H1 (cell line): ENCODE results near the gene PCCA. TPM values are rescaled to one million over a fixed set of nuclear protein-coding genes. Genes with fewer than 3 reads are reported as not detected.

Experiments
- CTCF ChIA-PET: fragments of 300-600 bp; sonication (Branson Sonifier 250); formaldehyde crosslinking; loops from one replicate; lab custom pipeline; 2021; ENCODE audit not compliant: partially characterized antibody; lab: Charles Lee
- POLR2A ChIA-PET: fragments of 300-600 bp; sonication (Branson Sonifier 250); formaldehyde crosslinking; loops from one replicate; lab custom pipeline; 2021; ENCODE audit warnings: inconsistent platforms; ENCODE audit not compliant: partially characterized antibody; lab: Charles Lee
- DNase-seq, 2 experiments: peaks; one replicate each; pipeline versions ENCODE4 v3.0.0 to v3.0.0-alpha.2; 2010 to 2022; ENCODE audit warnings: low spot score in 2 of 2, low read depth in 1 of 2, mixed read lengths in 1 of 2
- FAIRE-seq: peaks from 2 replicates; lab custom pipeline; 2011; peaks lifted over from hg19 to GRCh38; lab: Jason Lieb, UNC
- H2AFZ ChIP-seq: 2 replicates; pipeline ENCODE4 v1.8.1; 2012; ENCODE audit warnings: low read length, inconsistent platforms
- H2AK5ac ChIP-seq: 2 replicates; pipeline ENCODE4 v1.6.1; 2013; ENCODE audit warnings: low read depth, low read length
- H2BK120ac ChIP-seq: replicated peaks from 2 replicates; pipeline ENCODE3; 2013; ENCODE audit warnings: low read depth, low read length, inconsistent platforms
- H2BK12ac ChIP-seq: 2 replicates; pipeline ENCODE4 v1.6.1; 2013; ENCODE audit warnings: low read depth, low read length
- H2BK15ac ChIP-seq: 2 replicates; pipeline ENCODE4 v1.6.1; 2013; ENCODE audit warnings: low read length
- H2BK20ac ChIP-seq: 2 replicates; pipeline ENCODE4 v1.6.1; 2013; ENCODE audit warnings: low read length
- H2BK5ac ChIP-seq: 2 replicates; pipeline ENCODE4 v1.6.1; 2013; ENCODE audit warnings: low read depth, low read length
- H3K14ac ChIP-seq: 2 replicates; pipeline ENCODE4 v1.6.1; 2013; ENCODE audit warnings: inconsistent platforms; ENCODE audit not compliant: insufficient read length
- H3K18ac ChIP-seq: 2 replicates; pipeline ENCODE4 v1.6.1; 2013; ENCODE audit warnings: low read length; ENCODE audit errors: extremely low read depth
- H3K23ac ChIP-seq: 2 replicates; pipeline ENCODE4 v1.6.1; 2013; ENCODE audit warnings: inconsistent platforms; ENCODE audit not compliant: insufficient read length
- H3K23me2 ChIP-seq: 2 replicates; pipeline ENCODE4 v1.6.1; 2013; ENCODE audit warnings: low read depth, low read length
- H3K27ac ChIP-seq: 2 replicates; pipeline ENCODE4 v1.6.1; 2011; ENCODE audit warnings: low read depth, low read length, inconsistent platforms
- H3K27me3 ChIP-seq, 4 experiments: replicated peaks in 1 of 4; 1 replicate in 1 of 4; 2 replicates in 3 of 4; pipeline versions ENCODE4 v1.6.1 to v1.8.1; 2011 to 2013; ENCODE audit warnings: low read length in 3 of 4, mild to moderate bottlenecking in 3 of 4, inconsistent platforms in 2 of 4, mixed read lengths in 2 of 4, moderate library complexity in 1 of 4; ENCODE audit not compliant: control insufficient read depth in 3 of 4, insufficient read depth in 3 of 4; ENCODE audit errors: extremely low read depth in 1 of 4
- H3K36me3 ChIP-seq, 4 experiments: 2 replicates each; pipeline versions ENCODE4 v1.6.1 to v1.8.1; 2011 to 2013; ENCODE audit warnings: mild to moderate bottlenecking in 4 of 4, low read length in 3 of 4, moderate library complexity in 2 of 4, control low read depth in 1 of 4, inconsistent platforms in 1 of 4; ENCODE audit not compliant: insufficient read depth in 4 of 4, control insufficient read depth in 2 of 4
- H3K4ac ChIP-seq: replicated peaks from 2 replicates; pipeline ENCODE3; 2013; ENCODE audit warnings: low read length, low read depth, mixed read lengths, inconsistent platforms; ENCODE audit not compliant: insufficient read length
- H3K4me1 ChIP-seq, 4 experiments: replicated peaks in 1 of 4; 1 replicate in 1 of 4; 2 replicates in 3 of 4; pipeline versions ENCODE4 v1.6.1 to v1.8.1; 2011 to 2013; ENCODE audit warnings: low read length in 3 of 4, inconsistent platforms in 2 of 4, mixed read lengths in 1 of 4; ENCODE audit not compliant: insufficient read depth in 4 of 4, control insufficient read depth in 3 of 4
- H3K4me2 ChIP-seq, 2 experiments: 2 replicates each; pipeline versions ENCODE4 v1.6.1 to v1.8.1; 2011 to 2013; ENCODE audit warnings: low read depth in 2 of 2, low read length in 2 of 2, control low read depth in 1 of 2, inconsistent platforms in 1 of 2, mild to moderate bottlenecking in 1 of 2; ENCODE audit not compliant: insufficient read depth in 1 of 2
- H3K4me3 ChIP-seq, 4 experiments: fragments of 200-600, 300-600 bp in 1 of 4; sonication (generic), shearing (Covaris generic), sonication (Bioruptor Twin) in 1 of 4; 2 replicates each; pipeline versions ENCODE4 v1.5.1 to v1.8.1; 2011 to 2016; ENCODE audit warnings: low read length in 4 of 4, low read depth in 3 of 4, control low read depth in 2 of 4, inconsistent platforms in 2 of 4, mild to moderate bottlenecking in 2 of 4, mixed read lengths in 1 of 4, moderate library complexity in 1 of 4; ENCODE audit not compliant: insufficient read depth in 2 of 4; ENCODE audit errors: extremely low read depth in 1 of 4
- H3K56ac ChIP-seq: replicated peaks from 2 replicates; pipeline ENCODE3; 2013; ENCODE audit warnings: low read depth, mild to moderate bottlenecking, mixed read lengths, low read length, inconsistent platforms; ENCODE audit not compliant: insufficient read length
- H3K79me1 ChIP-seq: 2 replicates; pipeline ENCODE4 v1.6.1; 2013; ENCODE audit warnings: low read depth, low read length, control low read depth
- H3K79me2 ChIP-seq, 2 experiments: 2 replicates each; pipeline versions ENCODE4 v1.6.1 to v1.8.1; 2012 to 2013; ENCODE audit warnings: low read length in 2 of 2, mild to moderate bottlenecking in 2 of 2, inconsistent platforms in 1 of 2; ENCODE audit not compliant: insufficient read depth in 2 of 2, control insufficient read depth in 1 of 2
- H3K9ac ChIP-seq, 4 experiments: replicated peaks in 1 of 4; 1 replicate in 1 of 4; 2 replicates in 3 of 4; pipeline versions ENCODE4 v1.6.1 to v1.8.1; 2011 to 2013; ENCODE audit warnings: low read depth in 3 of 4, low read length in 3 of 4, control low read depth in 2 of 4, mild to moderate bottlenecking in 2 of 4, moderate library complexity in 2 of 4, inconsistent platforms in 1 of 4; ENCODE audit errors: extremely low read depth in 1 of 4
- H3K9me3 ChIP-seq, 2 experiments: 2 replicates each; pipeline versions ENCODE4 v1.6.1 to v1.8.1; 2012 to 2013; ENCODE audit warnings: mild to moderate bottlenecking in 2 of 2, moderate library complexity in 2 of 2, control low read depth in 1 of 2, inconsistent platforms in 1 of 2, low read depth in 1 of 2, low read length in 1 of 2, mixed read lengths in 1 of 2; ENCODE audit not compliant: insufficient read depth in 2 of 2
- H4K20me1 ChIP-seq, 2 experiments: replicated peaks in 1 of 2; 2 replicates each; pipeline versions ENCODE3 to v1.8.1; 2011 to 2013; ENCODE audit warnings: inconsistent platforms in 2 of 2, low read length in 2 of 2, mild to moderate bottlenecking in 1 of 2; ENCODE audit not compliant: insufficient read depth in 2 of 2, control insufficient read depth in 1 of 2
- H4K5ac ChIP-seq: 2 replicates; pipeline ENCODE4 v1.6.1; 2013; ENCODE audit warnings: low read length, low read depth, mixed read lengths, inconsistent platforms; ENCODE audit not compliant: insufficient read length
- H4K8ac ChIP-seq: 2 replicates; pipeline ENCODE4 v1.8.0; 2013; ENCODE audit warnings: mild to moderate bottlenecking, moderate library complexity, low read length, inconsistent platforms; ENCODE audit not compliant: insufficient read depth; ENCODE audit errors: extremely low read depth
- H4K91ac ChIP-seq: replicated peaks from 2 replicates; pipeline ENCODE3; 2013; ENCODE audit warnings: low read length, mixed read lengths, inconsistent platforms; ENCODE audit not compliant: insufficient read length
- EP300 ChIP-seq, 2 experiments: IDR thresholded peaks; 1 replicate in 1 of 2; 2 replicates in 1 of 2; pipeline ENCODE4 v1.6.1; 2011 to 2012; ENCODE audit warnings: low read depth in 2 of 2, low read length in 2 of 2, mild to moderate bottlenecking in 2 of 2, borderline replicate concordance in 1 of 2, inconsistent platforms in 1 of 2, moderate library complexity in 1 of 2
- EZH2 ChIP-seq: fragments of 200-600 bp; sonication (generic); IDR thresholded peaks from 2 replicates; pipeline ENCODE4 v1.7.1; 2012; ENCODE audit warnings: low read depth, mild to moderate bottlenecking, moderate library complexity, low read length, inconsistent platforms; ENCODE audit not compliant: severe bottlenecking
- PHF8 ChIP-seq: fragments of 200-600 bp; sonication (generic); conservative IDR thresholded peaks from 2 replicates; pipeline ENCODE4 v1.7.1; 2012; ENCODE audit warnings: low read depth, mild to moderate bottlenecking, inconsistent platforms, low read length, moderate library complexity
- SIN3A ChIP-seq, 2 experiments: IDR thresholded peaks in 1 of 2; conservative IDR thresholded peaks in 1 of 2; 2 replicates each; pipeline ENCODE4 v1.6.1; 2011 to 2012; ENCODE audit warnings: low read length in 2 of 2, improper control_type of control experiment in 1 of 2, low read depth in 1 of 2, mild to moderate bottlenecking in 1 of 2
- WGBS, 2 experiments: shearing (Covaris generic) in 1 of 2; methylation state at CpG; one replicate each; pipeline versions ENCODE4 v1.1.6 to v1.1.7; 2013 to 2015; ENCODE audit warnings: low lambda C conversion rate in 2 of 2, mixed read lengths in 2 of 2, inconsistent platforms in 1 of 2, low coverage in 1 of 2, missing lambda C conversion rate in 1 of 2; ENCODE audit not compliant: insufficient replicate concordance in 2 of 2, insufficient coverage in 1 of 2, insufficient read length in 1 of 2; ENCODE audit errors: extremely low coverage in 1 of 2, missing lambda C conversion rate in 1 of 2; 5-methylcytosine and 5-hydroxymethylcytosine counted together
- polyA plus RNA-seq, 7 experiments: library from polyadenylated mRNA; depleted of rRNA in 3 of 7; stranded (reverse) in 5 of 7; unstranded in 2 of 7; fragments of >200 nt in 5 of 7; fragments of 200-250 nt in 2 of 7; gene quantifications; 1 replicate in 5 of 7; 2 replicates in 1 of 7; 4 replicates in 1 of 7; pipeline versions ENCODE4 v1.2.1 to v1.2.3, GENCODE V29; 2011 to 2013; ENCODE audit warnings: missing spikeins in 2 of 7, mixed read lengths in 2 of 7
- total RNA-seq: library from RNA; stranded (reverse); fragmentation: NEBNext Ultra II Directional; extraction: Animal tissue kit (Norgen Biotek cat#: 25700); gene quantifications from 2 replicates; pipeline ENCODE4 v1.2.1, GENCODE V29; 2021
- TF ChIP-seq, protein P1 (sequence below): IDR thresholded peaks from 2 replicates; pipeline ENCODE4 v1.6.1; 2011; ENCODE audit warnings: low read depth, mild to moderate bottlenecking, low read length; ENCODE audit not compliant: insufficient read depth
- TF ChIP-seq, protein P2 (sequence below), 3 experiments: IDR thresholded peaks; 1 replicate in 2 of 3; 2 replicates in 1 of 3; pipeline versions ENCODE4 v1.5.1 to v1.6.1; 2011; ENCODE audit warnings: low read length in 3 of 3, mild to moderate bottlenecking in 3 of 3, inconsistent platforms in 2 of 3, low read depth in 1 of 3, moderate library complexity in 1 of 3; ENCODE audit not compliant: insufficient read depth in 1 of 3; ENCODE audit errors: control extremely low read depth in 1 of 3

PCCA gene
- total and polyA plus RNA-seq, 2 of the 8 experiments (the other 6 are each of a cell fraction or from before 2014, with no cell fraction given), result 18.4 to 49.8 TPM

- H2BK15ac ChIP-seq, result no peak overlapping the region
- H3K9me3 ChIP-seq, result no peaks in the 10 kb centered on the region
- peak overlapping the region; percentile 95 for H4K5ac ChIP-seq
- FAIRE-seq (no peak), DNase-seq (no peak)
- TF ChIP-seq, protein P1, sequence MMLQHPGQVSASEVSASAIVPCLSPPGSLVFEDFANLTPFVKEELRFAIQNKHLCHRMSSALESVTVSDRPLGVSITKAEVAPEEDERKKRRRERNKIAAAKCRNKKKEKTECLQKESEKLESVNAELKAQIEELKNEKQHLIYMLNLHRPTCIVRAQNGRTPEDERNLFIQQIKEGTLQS, result no peak
- TF ChIP-seq EZH2 (no peak), EP300 (IDR thresholded peaks at IDR 0.05; ENCODE audit: borderline replicate concordance in 1 of 2, low read depth in 2 of 2, low read length in 2 of 2) (no peak), PHF8 (no peak), SIN3A (conservative IDR thresholded peaks at IDR 0.05 in 1 of 2, IDR thresholded peaks at IDR 0.05 in 1 of 2; ENCODE audit: low read depth in 1 of 2, low read length in 2 of 2) (no peak)
- TF ChIP-seq, protein P2, sequence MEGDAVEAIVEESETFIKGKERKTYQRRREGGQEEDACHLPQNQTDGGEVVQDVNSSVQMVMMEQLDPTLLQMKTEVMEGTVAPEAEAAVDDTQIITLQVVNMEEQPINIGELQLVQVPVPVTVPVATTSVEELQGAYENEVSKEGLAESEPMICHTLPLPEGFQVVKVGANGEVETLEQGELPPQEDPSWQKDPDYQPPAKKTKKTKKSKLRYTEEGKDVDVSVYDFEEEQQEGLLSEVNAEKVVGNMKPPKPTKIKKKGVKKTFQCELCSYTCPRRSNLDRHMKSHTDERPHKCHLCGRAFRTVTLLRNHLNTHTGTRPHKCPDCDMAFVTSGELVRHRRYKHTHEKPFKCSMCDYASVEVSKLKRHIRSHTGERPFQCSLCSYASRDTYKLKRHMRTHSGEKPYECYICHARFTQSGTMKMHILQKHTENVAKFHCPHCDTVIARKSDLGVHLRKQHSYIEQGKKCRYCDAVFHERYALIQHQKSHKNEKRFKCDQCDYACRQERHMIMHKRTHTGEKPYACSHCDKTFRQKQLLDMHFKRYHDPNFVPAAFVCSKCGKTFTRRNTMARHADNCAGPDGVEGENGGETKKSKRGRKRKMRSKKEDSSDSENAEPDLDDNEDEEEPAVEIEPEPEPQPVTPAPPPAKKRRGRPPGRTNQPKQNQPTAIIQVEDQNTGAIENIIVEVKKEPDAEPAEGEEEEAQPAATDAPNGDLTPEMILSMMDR (IDR thresholded peaks at IDR 0.05; ENCODE audit: control extremely low read depth in 1 of 3, insufficient read depth in 1 of 3, low read depth in 1 of 3, low read length in 3 of 3), result no peak
- H3K18ac ChIP-seq, result peak overlapping the region; percentile 81; the same call in 1 of the 2 replicates
- H2BK12ac ChIP-seq, result peak overlapping the region; percentile 98; the same call in 1 of the 2 replicates
- no peak overlapping the region for H2AFZ ChIP-seq
- H3K56ac ChIP-seq, result peak overlapping the region; percentile 69
- peak overlapping the region; percentile 85 for H4K91ac ChIP-seq
- CTCF ChIA-PET, result interaction anchor here (1.1 to 1.6 kb wide), 3 partner anchors 40 to 482 kb away, joined by 3 to 4 read pairs (median 3); no protein-coding TSS in a partner anchor
- H2BK120ac ChIP-seq, result peak overlapping the region; percentile 83
- H3K4me3 ChIP-seq, result no peak overlapping the region
- H3K36me3 ChIP-seq, result no peaks in the 10 kb centered on the region; a peak in 1 of 8 replicates
- peak overlapping the region; percentile 5 to 47 for H3K4me2 ChIP-seq
- peaks cover 3% of the 10 kb centered on the region for H3K79me1 ChIP-seq
- 87% methylated on average over 4 of the region's 4 CpGs; no CpG with 5 or more reads in 1 of the 2 experiments for WGBS, 2 experiments
- POLR2A ChIA-PET, result no interaction called here
- no peak overlapping the region for H3K23ac ChIP-seq
- no peaks in the 10 kb centered on the region for H4K20me1 ChIP-seq
- H2BK20ac ChIP-seq, result no peak overlapping the region
- H3K9ac ChIP-seq, result no peak overlapping the region
- peaks cover 4 to 11% (median 8%) of the 10 kb centered on the region in 4 experiments; a peak in 6 of 7 replicates for H3K4me1 ChIP-seq
- peak overlapping the region; percentile 45; the same call in 1 of the 2 replicates for H2AK5ac ChIP-seq
- H3K14ac ChIP-seq, result no peak overlapping the region
- no peak overlapping the region for H3K4ac ChIP-seq
- H2BK5ac ChIP-seq, result peak overlapping the region; percentile 73
- no peak overlapping the region for H3K27ac ChIP-seq
- H3K23me2 ChIP-seq, result no peaks in the 10 kb centered on the region
- H4K8ac ChIP-seq, result 0 out of 2 replicates have a peak overlapping the region, but pooled peaks have one; percentile 46
- H3K27me3 ChIP-seq, result no peaks in the 10 kb centered on the region
- H3K79me2 ChIP-seq, result no peaks in the 10 kb centered on the region; a peak in 2 of 4 replicates
Measured at GRCh38 chr13:100147825-100148224, 58.9 kb downstream of the PCCA start.
